ENCODE data around the gene TRAPPC6A. TPM values are rescaled to one million over a fixed set of nuclear protein-coding genes. Genes with fewer than 3 reads are reported as not detected.

Gene TRAPPC6A, protein sequence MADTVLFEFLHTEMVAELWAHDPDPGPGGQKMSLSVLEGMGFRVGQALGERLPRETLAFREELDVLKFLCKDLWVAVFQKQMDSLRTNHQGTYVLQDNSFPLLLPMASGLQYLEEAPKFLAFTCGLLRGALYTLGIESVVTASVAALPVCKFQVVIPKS
- 10 to 100 TPM in 11 of 12 donors, not detected in 1; 15.1 to 89.5 (median 19.8) TPM for polyA plus RNA-seq (ENCODE audit: insufficient read length in 12 of 12)
- long read RNA-seq, donor 1, transcript TRAPPC6A-201 (6 exons, 805 nt): major isoform, 15 of 38 reads
- long read RNA-seq, donor 1, transcript TRAPPC6A-202 (6 exons, 758 nt): minor isoform, 12 of 38 reads
- long read RNA-seq, donor 1, transcript TRAPPC6A-204 (5 exons, 695 nt): minor isoform, 9 of 38 reads
- long read RNA-seq, donor 1, partial matches to known transcripts: 0 of 38 reads
- long read RNA-seq, donor 1, other reads (novel, unspliced or antisense): 0 of 38 reads
- long read RNA-seq, donor 2, transcript TRAPPC6A-202 (6 exons, 758 nt): minor isoform, 5 of 21 reads
- long read RNA-seq, donor 2, transcript TRAPPC6A-201 (6 exons, 805 nt): major isoform, 14 of 21 reads
- long read RNA-seq, donor 2, partial matches to known transcripts: 0 of 21 reads
- long read RNA-seq, donor 2, other reads (novel, unspliced or antisense): 0 of 21 reads
- long read RNA-seq, donor 3, partial matches to known transcripts: 0 of 7 reads
- long read RNA-seq, donor 3, other reads (novel, unspliced or antisense): 0 of 7 reads
- long read RNA-seq, donor 4, partial matches to known transcripts: 0 of 6 reads
- long read RNA-seq, donor 4, other reads (novel, unspliced or antisense): 0 of 6 reads
- long read RNA-seq, donor 5, transcript TRAPPC6A-202 (6 exons, 758 nt): major isoform, 10 of 24 reads
- long read RNA-seq, donor 5, transcript TRAPPC6A-201 (6 exons, 805 nt): minor isoform, 6 of 24 reads
- long read RNA-seq, donor 5, partial matches to known transcripts: 0 of 24 reads
- long read RNA-seq, donor 5, other reads (novel, unspliced or antisense): 0 of 24 reads
- long read RNA-seq, donor 6, partial matches to known transcripts: 0 of 11 reads
- long read RNA-seq, donor 6, other reads (novel, unspliced or antisense): 0 of 11 reads
- long read RNA-seq, donor 7, transcript TRAPPC6A-202 (6 exons, 758 nt): major isoform, 5 of 12 reads
- long read RNA-seq, donor 7, partial matches to known transcripts: 0 of 12 reads
- long read RNA-seq, donor 7, other reads (novel, unspliced or antisense): 0 of 12 reads
- long read RNA-seq, donor 8, transcript TRAPPC6A-205 (5 exons, 514 nt): minor isoform, 6 of 21 reads
- long read RNA-seq, donor 8, transcript TRAPPC6A-201 (6 exons, 805 nt): major isoform, 7 of 21 reads
- long read RNA-seq, donor 8, partial matches to known transcripts: 0 of 21 reads
- long read RNA-seq, donor 8, other reads (novel, unspliced or antisense): 0 of 21 reads
- long read RNA-seq, donor 9, transcript TRAPPC6A-201 (6 exons, 805 nt): major isoform, 7 of 15 reads
- long read RNA-seq, donor 9, transcript TRAPPC6A-202 (6 exons, 758 nt): major isoform, 7 of 15 reads
- long read RNA-seq, donor 9, partial matches to known transcripts: 0 of 15 reads
- long read RNA-seq, donor 9, other reads (novel, unspliced or antisense): 0 of 15 reads
- long read RNA-seq, donor 10, transcript TRAPPC6A-202 (6 exons, 758 nt): minor isoform, 7 of 22 reads
- long read RNA-seq, donor 10, transcript TRAPPC6A-201 (6 exons, 805 nt): major isoform, 9 of 22 reads
- long read RNA-seq, donor 10, partial matches to known transcripts: 0 of 22 reads
- long read RNA-seq, donor 10, other reads (novel, unspliced or antisense): 0 of 22 reads
- long read RNA-seq, donor 11, transcript TRAPPC6A-202 (6 exons, 758 nt): minor isoform, 5 of 21 reads
- long read RNA-seq, donor 11, transcript TRAPPC6A-201 (6 exons, 805 nt): major isoform, 9 of 21 reads
- long read RNA-seq, donor 11, partial matches to known transcripts: 0 of 21 reads
- long read RNA-seq, donor 11, other reads (novel, unspliced or antisense): 0 of 21 reads

DNA sequence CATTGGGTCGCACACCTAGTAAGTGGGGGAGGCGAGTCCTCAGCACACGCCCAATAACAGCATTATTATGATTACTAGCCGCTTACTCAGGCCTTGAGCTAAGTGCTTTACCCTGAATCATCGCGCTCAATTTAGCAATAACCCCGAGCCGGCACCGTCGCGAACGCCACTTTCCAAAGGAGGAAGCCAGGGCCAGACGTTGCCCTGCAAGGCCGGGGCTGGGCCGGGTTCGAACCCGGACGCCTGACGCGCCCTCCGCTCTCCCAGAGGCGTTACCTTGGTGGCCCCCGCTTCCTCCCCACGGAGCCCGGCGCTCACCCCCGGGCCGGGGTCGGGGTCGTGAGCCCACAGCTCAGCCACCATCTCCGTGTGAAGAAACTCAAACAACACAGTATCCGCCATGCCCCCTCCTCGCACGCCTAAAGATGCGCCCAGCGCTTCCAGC lies at the start of gene TRAPPC6A:
TRAPPC6A (minus strand) TSS at position 421 of the 445 bp plus-strand sequence; CDS start at position 402, 19 bp downstream.
- DNase-seq: no peak

DNA sequence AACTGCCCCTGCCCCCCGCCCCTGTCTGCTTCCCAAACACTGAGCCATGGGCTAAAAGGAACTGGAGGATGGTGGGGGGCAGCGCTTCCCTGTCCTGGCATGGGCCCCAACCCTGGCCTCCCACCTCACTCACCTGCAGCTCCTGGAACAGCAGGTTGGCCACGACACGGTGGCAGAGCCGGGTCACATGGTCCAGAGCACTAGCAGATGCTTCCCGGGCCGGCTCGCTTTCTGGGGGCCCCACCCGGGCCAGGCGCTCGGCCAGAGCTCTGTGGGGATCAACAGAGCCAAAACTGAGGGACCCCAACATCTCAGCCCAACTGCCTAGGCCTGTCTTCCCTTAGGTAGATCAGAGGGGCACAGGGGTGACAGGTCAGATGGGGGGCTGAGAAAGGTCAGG lies 46.6 kb upstream of the TRAPPC6A start:
- DNase-seq: no peak

DNA sequence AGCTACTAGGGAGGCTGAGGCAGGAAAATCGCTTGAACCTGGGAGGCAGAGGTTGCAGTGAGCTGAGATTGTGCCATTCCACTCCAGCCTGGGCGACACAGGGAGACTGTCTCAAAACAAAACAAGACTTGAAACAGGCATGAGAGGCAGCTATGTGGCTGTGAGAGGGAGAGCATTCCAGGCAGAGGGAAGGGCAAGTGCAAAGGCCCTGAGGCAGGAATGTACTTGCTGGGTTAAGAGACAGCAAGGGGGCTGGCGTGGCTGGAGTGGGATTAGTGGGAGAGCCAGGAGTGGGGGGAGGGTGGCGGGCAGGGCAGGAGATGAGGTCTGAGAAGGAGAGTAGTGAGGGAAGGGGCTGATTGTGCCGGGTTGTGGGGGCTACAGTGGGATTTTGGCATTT lies 45.8 kb upstream of the TRAPPC6A start:
- DNase-seq: no peak

DNA sequence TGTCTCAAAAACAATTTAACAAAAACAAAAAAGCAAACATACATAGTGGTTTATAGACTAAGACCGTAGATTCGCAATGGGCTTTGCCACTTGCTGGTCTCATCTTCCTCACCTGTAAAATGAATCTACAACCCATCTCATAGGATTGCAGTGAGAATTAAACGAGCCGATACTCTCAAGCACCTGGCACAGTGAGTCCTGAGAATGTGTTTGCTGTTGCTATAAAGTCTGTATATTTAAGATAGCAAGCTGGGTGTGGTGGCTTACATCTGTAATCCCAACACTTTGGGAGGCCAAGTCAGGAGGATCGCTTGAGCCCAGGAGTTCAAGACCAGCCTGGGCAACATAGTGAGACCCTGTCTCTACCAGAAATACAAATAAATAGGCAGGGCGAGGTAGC lies 44.7 kb upstream of the TRAPPC6A start:
- DNase-seq: no peak

DNA sequence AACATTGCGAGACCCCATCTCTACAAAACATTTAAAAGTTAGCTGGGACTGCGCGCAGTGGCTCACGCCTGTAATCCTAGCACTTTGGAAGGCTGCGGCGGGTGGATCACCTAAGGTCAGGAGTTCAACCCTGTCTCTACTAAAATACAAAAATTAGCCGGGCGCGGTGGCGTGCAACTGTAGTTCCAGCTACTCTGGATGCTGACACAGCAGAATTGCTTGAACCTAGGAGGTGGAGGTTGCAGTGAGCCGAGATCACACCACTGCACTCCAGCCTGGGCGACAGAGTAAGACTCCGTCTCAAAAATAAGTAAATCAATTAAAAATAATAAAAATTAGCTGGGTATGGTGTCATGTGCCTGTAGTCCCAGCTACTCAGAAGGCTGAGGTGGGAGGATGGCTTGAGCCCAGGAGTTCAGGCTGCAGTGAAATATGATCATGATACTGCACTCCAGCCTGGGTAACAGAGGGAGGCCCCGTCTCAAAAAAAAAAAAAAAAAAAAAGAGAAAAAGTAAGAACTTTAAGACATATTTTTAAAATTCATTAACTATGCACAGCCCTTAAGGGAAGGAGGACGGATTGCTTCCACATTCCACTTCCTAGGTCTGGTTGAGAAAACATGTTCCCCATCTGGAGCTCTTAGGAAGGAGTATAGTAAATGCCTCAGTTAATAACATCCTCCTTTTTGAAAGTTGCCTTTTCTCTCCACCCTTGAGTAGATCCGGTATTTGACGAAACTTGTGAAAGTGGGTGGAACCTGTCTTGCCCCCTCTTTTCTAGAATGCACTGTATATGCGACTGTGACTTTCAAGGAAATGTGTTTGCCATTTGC lies 41.1 kb upstream of the TRAPPC6A start:
- no peak for DNase-seq

DNA sequence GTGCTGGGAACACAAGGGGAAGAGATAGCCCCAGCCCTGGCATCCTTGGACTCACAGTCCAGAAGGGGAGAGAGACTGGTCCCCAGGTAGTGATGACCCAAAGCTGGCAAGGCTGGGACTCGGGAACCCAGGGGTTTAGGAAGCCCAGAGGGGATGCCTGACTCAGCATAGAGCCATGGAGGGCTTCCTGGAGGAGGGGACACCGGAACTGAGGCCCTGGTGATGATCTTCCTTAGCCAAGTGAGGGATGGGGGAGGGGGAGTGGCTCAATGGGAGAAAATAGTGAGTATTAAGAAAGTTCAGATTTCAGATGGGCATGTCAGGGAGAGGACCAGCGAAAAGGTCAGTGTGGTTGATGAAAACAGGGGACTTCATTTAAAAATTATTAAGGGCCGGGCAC lies 40.4 kb upstream of the TRAPPC6A start:
- no peak for DNase-seq

DNA sequence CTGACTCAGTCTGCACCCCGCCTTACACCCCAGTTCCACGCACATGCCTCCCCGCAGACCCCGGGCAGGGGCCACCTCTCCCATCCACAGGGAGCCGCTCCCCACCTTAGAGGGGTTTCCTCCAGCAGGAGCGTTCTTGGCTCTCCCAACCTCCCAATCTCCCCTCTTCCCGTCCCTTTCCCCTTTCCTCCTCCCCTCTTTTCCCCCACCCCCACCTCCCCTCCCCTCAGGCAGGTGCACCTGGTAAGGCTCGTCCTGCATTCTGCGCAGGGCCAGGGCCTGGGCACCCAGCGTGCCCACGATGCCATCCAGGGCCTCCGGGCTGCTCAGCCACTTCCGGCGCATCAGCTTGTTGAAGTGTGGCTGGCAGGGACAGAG lies 39.9 kb upstream of the TRAPPC6A start:
- no peak for DNase-seq

DNA sequence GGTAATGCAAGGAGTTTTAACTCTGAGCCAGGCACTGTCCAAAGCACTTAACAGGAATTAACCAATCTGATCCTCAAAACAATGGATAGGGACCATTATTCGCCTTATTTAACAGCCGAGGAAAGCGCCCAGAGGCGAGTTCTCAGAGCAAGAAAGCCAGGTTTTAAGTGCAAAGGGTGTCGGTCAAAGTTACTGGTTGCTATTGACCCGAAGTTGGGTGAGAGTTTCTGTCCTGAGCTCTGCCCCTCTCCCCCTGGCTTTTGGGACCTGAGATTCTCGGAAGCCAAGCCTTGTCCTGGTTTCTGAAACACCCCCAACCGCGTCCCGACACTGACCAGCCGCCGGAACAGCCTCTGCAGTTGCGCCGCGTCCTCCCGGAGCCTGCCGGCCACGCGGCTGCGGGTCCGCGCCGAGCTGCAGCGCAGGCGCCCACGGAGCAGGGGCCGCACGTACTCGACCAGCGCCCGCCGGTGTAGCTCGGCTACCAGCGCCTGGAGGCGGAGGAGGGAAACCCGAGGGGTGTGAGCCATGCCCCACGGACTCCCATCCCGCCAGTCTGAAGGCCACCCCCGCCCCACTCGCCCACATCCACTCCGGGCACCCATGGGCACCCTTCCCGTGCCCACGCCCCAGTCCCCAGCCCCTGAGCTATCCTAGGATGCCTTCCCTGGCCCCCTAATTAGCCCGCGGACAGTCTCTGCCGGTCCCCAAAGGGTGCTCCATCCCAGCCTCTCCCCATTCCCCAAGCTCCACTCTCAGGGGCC lies 39.3 kb upstream of the TRAPPC6A start:
- no peak for DNase-seq

DNA sequence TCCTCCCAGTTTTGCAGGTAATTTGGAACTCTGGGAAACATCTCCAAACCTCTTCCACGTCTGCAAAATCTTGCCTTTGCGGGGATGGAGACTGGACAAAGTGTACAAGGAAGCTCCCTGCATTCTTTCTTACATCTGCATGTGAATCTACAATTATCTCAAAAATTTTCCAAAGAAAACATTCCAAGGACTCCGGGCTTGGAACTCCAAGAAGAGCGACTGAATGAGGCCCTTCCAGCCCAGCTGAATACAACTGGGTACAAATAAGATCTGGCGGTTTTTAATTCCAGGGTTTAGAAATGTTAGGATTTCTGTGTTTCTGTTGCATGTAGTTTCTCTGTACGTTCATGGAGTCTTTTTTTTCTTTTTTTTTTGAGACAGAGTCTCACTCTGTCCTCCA lies 38.6 kb upstream of the TRAPPC6A start:
- no peak for DNase-seq

DNA sequence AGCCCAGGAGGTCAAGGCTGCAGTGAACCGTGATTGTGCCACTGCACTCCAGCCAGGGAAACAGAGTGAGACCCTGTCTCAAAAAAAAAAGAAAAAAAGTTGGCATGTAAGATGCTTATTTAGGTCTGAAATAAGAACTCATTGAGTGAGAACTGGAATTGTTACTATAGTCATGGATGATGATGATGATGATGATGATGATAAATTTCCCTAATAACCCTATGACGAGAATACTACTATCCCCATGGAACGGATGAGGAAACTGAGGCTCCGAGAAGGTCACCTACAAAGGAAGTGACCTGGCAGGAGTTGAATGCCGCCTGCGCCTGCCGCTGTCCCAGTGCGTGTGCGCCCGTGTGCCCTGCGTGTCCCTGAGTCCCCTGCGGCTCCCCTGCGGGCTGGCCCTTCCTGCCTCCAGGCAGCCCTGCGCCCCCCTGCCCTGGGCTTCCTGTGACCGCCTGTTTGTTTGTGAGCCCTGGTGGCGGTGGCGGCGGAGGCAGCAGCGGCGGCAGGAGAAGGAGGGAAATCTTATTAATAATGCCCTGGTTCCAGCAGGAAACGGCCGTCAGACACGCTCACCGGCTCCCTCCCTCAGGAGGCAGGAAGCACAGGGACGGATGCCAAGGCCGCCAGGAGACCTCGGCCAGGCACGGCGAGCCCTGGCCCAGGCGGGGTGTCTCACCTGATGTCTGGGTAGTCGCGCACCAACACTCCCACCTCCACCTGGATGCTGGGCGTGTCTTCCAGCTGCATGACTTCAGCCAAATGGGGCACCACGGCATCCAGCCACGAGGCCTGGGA lies 37.6 kb upstream of the TRAPPC6A start:
- no peak for DNase-seq

DNA sequence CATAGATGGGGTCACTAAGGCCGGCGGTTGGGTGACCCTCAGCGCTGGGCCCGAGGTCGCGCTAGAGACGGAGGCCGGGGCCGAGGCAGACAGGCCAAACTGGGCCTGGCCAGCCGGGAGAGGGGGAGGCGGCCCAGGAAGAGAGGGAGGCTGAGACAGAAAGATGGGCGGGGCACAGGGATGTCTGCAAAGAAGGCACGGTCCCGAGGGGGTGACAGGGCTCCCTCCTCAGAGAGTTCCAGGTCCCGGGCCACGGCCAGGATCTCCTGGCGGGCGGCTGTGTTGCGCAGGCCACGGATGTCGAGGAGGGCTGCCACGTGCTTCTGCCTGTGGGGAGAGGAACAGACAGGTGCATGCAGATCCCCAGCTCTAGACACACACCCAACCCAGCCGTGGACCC lies 35.0 kb upstream of the TRAPPC6A start:
- DNase-seq: no peak

DNA sequence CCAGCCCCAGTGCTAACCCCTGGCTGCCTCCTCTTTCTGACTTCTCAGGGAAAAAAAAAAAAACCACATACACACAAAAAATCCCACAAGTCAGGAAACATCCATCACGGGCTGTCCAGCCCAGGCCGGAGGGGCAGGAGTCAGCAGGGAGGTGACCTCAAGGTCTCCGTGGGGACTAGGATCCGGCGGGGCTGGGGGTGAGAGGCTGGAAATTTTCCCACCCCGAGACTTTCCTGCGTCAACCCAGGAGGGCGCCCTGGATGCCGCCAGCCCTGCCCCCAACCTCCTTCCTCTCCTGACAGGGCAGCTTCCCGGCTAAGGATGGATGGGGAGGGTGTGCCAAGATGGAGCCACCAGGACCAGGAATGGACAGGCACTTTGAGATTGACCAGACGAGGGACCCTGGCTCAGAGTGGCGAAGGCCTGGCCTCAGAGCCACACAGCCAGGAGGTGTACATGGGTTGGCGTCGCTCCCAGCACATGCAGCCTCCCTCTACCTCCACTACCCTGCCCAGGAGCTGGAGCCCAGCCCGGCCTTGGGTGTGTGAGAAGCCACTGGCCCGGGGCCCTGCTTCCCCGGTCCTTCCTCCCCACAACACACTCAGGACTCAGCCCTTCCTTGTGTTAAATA lies 33.8 kb upstream of the TRAPPC6A start:
- no peak for DNase-seq

DNA sequence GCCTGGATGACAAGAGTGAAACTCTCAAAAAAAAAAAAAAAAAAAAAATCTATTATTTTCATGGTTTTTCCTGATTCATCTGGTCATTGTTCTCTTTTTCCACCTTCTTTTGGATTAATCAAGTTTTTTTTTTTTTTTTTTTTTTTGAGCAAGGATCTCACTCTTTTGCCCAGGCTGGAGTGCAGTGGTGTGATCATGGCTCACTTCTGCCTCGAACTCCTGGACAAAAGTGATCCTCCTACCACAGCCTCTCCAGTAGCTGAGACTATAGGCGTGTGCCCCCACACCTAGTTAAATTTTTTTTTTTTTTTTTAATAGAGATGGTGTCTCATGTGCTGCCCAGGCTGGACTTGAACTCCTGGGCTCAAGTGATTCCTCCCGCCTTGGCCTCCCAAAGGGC lies 28.3 kb upstream of the TRAPPC6A start:
- DNase-seq: no peak

DNA sequence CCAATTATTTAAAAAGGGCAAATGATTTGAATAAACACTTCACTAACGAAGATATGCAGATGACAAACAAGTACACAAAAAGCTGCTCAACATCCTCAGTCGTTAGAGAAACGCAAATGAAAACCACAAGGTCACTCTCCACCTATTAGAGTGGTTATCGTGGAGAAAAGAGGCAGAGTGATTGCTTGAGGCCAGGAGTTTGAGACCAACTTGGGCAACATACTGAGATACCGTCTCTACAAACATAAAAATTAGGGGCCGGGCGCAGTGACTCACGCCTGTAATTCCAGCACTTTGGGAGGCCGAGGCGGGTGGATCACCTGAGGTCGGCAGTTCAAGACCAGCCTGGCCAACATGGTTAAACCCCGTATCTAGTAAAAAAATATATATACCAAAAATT lies 27.8 kb upstream of the TRAPPC6A start:
- DNase-seq: no peak

DNA sequence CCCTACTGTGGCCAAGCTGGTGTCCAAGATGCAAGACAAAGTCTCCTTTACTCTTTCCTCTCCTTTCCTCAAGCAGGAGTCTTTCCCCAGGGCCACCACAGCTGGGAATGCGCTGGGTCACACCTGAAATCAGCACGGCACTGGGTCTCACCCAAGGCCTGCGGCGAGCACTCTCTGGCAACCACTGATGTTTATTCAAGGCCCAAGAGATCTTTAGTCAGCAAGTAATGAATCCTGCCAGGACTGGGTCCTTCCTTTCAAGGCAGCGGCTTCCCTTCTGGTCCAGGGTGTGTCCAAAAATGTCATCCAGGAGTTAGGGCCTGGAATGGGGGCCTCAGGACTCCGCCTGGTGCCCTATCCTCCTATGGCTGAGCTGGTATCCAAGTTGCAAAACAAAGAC lies 24.6 kb upstream of the TRAPPC6A start:
- no peak for DNase-seq

DNA sequence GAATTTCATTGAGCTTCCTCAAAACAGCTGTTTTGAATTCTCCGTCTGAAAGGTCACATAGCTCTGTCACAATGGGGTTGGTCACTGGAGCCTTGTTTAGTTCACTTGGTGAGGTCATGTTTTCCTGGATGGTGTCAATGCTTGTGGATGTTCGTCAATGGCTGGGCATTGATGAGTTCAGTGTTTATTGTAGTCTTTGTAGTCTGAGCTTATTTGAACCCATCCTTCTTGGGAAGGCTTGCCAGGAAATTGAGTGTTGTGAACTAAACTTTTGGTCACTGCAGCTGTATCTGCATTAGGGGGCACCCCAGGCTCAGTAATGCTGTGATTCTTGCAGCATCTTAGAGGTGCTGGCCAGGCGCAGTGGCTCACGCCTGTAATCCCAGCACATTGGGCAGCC lies 22.5 kb upstream of the TRAPPC6A start:
- peak; percentile 38 for DNase-seq

DNA sequence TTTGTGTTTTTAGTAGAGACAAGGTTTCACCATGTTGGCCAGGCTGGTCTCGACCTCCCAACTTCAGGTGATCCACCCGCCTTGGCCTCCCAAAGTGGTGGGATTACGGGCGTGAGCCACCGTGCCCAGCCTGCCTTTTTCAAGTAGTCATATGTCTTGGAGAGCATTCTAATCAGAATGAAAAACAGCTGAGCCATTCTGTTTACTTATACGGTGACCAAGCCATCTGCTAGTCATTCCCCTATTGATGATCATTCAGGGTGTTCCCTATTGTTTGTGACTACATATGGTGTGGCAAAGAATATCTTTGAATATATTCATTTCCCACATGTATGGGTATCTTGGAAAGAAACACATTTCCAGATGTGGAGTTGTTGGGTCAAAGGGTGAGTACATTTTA lies 17.7 kb upstream of the TRAPPC6A start:
- DNase-seq: no peak

All from muscle of arm (tissue), 14 donors.